ENCODE data around the gene RCBTB2.

RCBTB2 gene

GRCh38 chr13:48530833-48531232, 2.0 kb downstream of the RCBTB2 start:
- no peak for DNase-seq (ENCODE audit: low spot score)

- DNase-seq (ENCODE audit: low spot score): no peak
Observed at GRCh38 chr13:48528720-48529119, 4.2 kb downstream of the RCBTB2 start.

GRCh38 chr13:48527955-48528354, 4.9 kb downstream of the RCBTB2 start:
- DNase-seq (ENCODE audit: low spot score): no peak

GRCh38 chr13:48526286-48526685, 6.6 kb downstream of the RCBTB2 start:
- no peak for DNase-seq (ENCODE audit: low spot score)

- DNase-seq (ENCODE audit: low spot score): no peak
Observed at GRCh38 chr13:48518083-48518482, 14.8 kb downstream of the RCBTB2 start.

- no peak for DNase-seq (ENCODE audit: low spot score)
Observed at GRCh38 chr13:48515732-48516131, 17.1 kb downstream of the RCBTB2 start.

GRCh38 chr13:48514793-48515192, 18.1 kb downstream of the RCBTB2 start:
- no peak for DNase-seq (ENCODE audit: low spot score)

- no peak for DNase-seq (ENCODE audit: low spot score)
Observed at GRCh38 chr13:48511621-48512230, 21.2 kb downstream of the RCBTB2 start.

GRCh38 chr13:48510698-48511097, 22.2 kb downstream of the RCBTB2 start:
- no peak for DNase-seq (ENCODE audit: low spot score)

GRCh38 chr13:48508011-48508410, 24.9 kb downstream of the RCBTB2 start:
- no peak for DNase-seq (ENCODE audit: low spot score)

- no peak for DNase-seq (ENCODE audit: low spot score)
Observed at GRCh38 chr13:48507021-48507420, 25.9 kb downstream of the RCBTB2 start.

- no peak for DNase-seq (ENCODE audit: low spot score)
Observed at GRCh38 chr13:48506092-48506701, 26.7 kb downstream of the RCBTB2 start.

- DNase-seq (ENCODE audit: low spot score): peak; percentile 82
Observed at GRCh38 chr13:48505597-48506091, 27.2 kb downstream of the RCBTB2 start.

GRCh38 chr13:48505012-48505411, 27.9 kb downstream of the RCBTB2 start:
- DNase-seq (ENCODE audit: low spot score): no peak

- no peak for DNase-seq (ENCODE audit: low spot score)
Observed at GRCh38 chr13:48504606-48505005, 28.3 kb downstream of the RCBTB2 start.

- no peak for DNase-seq (ENCODE audit: low spot score)
Observed at GRCh38 chr13:48502601-48503319, 30.1 kb downstream of the RCBTB2 start.

GRCh38 chr13:48501705-48502104, 31.2 kb downstream of the RCBTB2 start:
- DNase-seq (ENCODE audit: low spot score): no peak

- DNase-seq (ENCODE audit: low spot score): peak; percentile 70
Observed at GRCh38 chr13:48500652-48501197, 32.2 kb downstream of the RCBTB2 start.

GRCh38 chr13:48497669-48498068, 35.2 kb downstream of the RCBTB2 start:
- peak; percentile 70 for DNase-seq (ENCODE audit: low spot score)

- no peak for DNase-seq (ENCODE audit: low spot score)
Observed at GRCh38 chr13:48496271-48497161, 36.4 kb downstream of the RCBTB2 start.

GRCh38 chr13:48494874-48495273, 38.0 kb downstream of the RCBTB2 start:
- DNase-seq (ENCODE audit: low spot score): no peak

- DNase-seq (ENCODE audit: low spot score): peak; percentile 84
Observed at GRCh38 chr13:48493851-48494250, 39.0 kb downstream of the RCBTB2 start.

All from pons (tissue), 1 donor.